ENCODE measurements around the gene TENM4.
"Not testable (repeated sequence)": the region's sequence is repeated elsewhere in the genome, so short reads cannot be mapped to it uniquely, and the experiment has no call there.

Gene TENM4

GRCh38 chr11:79241852-79242241 is 199.0 kb downstream of the TENM4 start:
- DNase-seq = no peak

- no peak for DNase-seq
Observed at GRCh38 chr11:79241205-79241851, 199.5 kb downstream of the TENM4 start.

GRCh38 chr11:79237703-79238102 is 203.1 kb downstream of the TENM4 start:
- no peak for DNase-seq

- peak; percentile 77 for DNase-seq
Observed at GRCh38 chr11:79237091-79237490, 203.7 kb downstream of the TENM4 start.

GRCh38 chr11:79236541-79236971 is 204.3 kb downstream of the TENM4 start:
- no peak for DNase-seq

- DNase-seq = no peak
Observed at GRCh38 chr11:79235696-79236095, 205.1 kb downstream of the TENM4 start.

- no peak for DNase-seq
Observed at GRCh38 chr11:79232346-79232745, 208.5 kb downstream of the TENM4 start.

GRCh38 chr11:79229047-79229446 is 211.8 kb downstream of the TENM4 start:
- no peak for DNase-seq

GRCh38 chr11:79227767-79228755 is 212.8 kb downstream of the TENM4 start:
- DNase-seq = no peak

- DNase-seq = no peak
Observed at GRCh38 chr11:79227308-79227707, 213.5 kb downstream of the TENM4 start.

- no peak for DNase-seq
Observed at GRCh38 chr11:79226126-79226525, 214.7 kb downstream of the TENM4 start.

GRCh38 chr11:79222163-79222562 is 218.7 kb downstream of the TENM4 start:
- not testable (repeated sequence) for DNase-seq

GRCh38 chr11:79221444-79222130 is 219.2 kb downstream of the TENM4 start:
- DNase-seq = no peak

- DNase-seq = no peak
Observed at GRCh38 chr11:79220171-79220570, 220.7 kb downstream of the TENM4 start.

GRCh38 chr11:79219186-79220045 is 221.4 kb downstream of the TENM4 start:
- DNase-seq = no peak

- DNase-seq = no peak
Observed at GRCh38 chr11:79212741-79213190, 228.1 kb downstream of the TENM4 start.

GRCh38 chr11:79209540-79210266 is 231.1 kb downstream of the TENM4 start:
- DNase-seq = no peak

GRCh38 chr11:79208126-79208525 is 232.7 kb downstream of the TENM4 start:
- DNase-seq = no peak

GRCh38 chr11:79206951-79207350 is 233.9 kb downstream of the TENM4 start:
- DNase-seq = no peak

GRCh38 chr11:79205786-79206185 is 235.0 kb downstream of the TENM4 start:
- no peak for DNase-seq

- no peak for DNase-seq
Observed at GRCh38 chr11:79201677-79202347, 239.0 kb downstream of the TENM4 start.

All from NCI-H82 (cell line).